GF-D8 (cell line): Measurements from ENCODE around the gene LGALS9B.
"Not testable (repeated sequence)": the region's sequence is repeated elsewhere in the genome, so short reads cannot be mapped to it uniquely, and the experiment has no call there.

Experiments
- DNase-seq: peaks from one replicate; lab custom pipeline; 2025; lab: John Stamatoyannopoulos, UW

Gene LGALS9B

DNA sequence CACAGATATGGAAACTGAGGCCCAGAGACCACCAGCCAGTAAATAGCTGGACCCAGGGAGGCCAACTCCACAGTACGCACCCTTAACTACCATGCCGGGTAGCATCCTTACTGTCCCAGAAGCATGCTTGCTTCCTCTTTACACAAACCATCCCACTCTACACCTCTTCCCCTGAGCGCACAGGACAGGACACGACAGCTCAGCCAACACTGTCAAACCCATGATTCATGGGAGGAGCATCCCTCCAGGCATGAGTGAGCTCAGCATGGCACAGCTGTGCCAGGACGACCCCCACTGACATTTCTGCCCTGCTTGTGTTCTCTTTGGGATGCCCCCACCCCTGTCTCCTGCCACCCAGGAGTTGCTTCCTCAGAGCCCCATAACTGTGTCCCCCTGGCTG lies 340 bp downstream of the LGALS9B start:
- DNase-seq = not testable (repeated sequence)

DNA sequence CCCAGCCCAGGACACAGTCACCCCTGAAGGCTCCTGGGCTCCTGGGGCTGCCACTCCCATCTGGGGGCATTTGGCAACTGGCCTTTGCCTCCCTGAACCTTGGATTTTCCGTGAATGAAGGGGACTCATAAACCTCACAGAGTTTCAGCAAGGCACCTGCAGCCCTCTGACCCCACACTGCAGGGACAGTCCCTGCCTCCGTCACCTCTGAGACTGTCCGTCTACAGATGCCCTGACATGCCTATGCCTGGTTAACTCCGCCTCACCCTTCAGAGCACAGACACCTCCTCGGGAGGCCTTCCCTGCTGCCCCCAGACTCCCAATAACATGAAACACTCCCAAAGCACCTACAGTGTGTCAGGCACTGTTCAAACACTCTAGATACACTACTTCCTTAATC lies 786 bp downstream of the LGALS9B start:
- not testable (repeated sequence) for DNase-seq

DNA sequence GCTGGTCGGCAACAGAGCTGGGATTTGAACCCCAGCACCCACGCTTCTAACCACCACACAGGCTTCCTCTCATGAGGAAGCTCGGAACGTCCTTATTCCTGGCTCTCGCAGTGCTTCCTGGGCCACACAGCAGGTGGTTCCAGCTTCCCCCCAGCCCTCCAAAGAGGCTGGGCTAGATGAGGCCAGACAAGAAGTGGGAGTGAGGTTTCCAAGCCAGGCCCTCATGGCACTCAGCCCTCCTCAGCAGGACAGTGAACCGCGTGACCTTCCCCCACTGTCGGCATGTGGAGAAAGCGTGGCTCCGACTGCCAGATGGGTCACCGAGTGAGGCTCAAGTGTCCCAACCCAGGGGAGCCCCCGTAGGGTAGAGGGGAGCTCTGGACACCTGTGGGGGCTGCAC lies 1.8 kb downstream of the LGALS9B start:
- not testable (repeated sequence) for DNase-seq

DNA sequence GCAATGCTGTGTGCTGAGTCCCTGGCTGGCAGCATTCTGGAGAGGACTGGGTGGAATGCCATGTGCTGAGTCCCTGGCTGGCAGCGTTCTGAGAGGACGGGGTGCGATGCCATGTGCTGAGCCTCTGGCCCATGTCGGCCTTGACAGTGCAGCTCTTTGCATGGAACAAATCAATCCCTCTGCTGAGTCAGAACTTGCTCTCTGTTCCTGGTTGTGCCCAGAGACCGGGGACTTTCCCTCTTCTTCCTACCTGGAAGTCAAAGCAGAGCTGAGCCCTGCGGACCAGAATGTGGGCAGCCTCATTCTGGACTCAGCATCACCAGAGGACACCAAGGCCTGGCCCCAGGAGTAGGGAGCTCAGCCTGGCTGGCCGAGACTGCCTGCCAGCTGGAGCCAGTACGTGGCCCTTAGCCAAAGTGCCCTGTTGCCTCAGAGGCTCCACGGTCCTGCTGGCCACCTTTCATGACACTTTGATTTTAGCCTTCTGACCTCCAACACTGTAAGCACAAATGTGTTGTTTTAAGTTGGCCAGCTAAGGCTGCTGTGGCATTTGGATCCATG lies 2.4 kb downstream of the LGALS9B start:
- DNase-seq = not testable (repeated sequence)

DNA sequence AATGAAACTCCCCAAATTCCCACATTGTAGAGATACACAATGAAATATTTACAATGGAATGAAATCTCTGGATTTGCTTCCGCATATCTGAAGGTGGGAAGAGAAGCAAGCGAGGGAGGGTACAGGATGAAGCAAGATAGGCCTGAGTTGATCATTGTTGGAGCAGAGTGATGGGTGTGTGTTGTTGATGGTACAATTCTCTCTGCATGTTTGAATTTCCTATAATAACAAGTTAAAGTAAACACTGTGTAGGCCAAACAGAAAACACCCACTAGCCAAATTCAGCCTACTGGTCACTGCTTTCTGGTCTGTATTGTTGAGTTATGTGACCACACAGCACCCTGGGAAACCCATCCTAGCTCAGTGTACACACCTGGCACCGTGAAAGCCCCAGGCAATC lies 5.2 kb downstream of the LGALS9B start:
- not testable (repeated sequence) for DNase-seq

DNA sequence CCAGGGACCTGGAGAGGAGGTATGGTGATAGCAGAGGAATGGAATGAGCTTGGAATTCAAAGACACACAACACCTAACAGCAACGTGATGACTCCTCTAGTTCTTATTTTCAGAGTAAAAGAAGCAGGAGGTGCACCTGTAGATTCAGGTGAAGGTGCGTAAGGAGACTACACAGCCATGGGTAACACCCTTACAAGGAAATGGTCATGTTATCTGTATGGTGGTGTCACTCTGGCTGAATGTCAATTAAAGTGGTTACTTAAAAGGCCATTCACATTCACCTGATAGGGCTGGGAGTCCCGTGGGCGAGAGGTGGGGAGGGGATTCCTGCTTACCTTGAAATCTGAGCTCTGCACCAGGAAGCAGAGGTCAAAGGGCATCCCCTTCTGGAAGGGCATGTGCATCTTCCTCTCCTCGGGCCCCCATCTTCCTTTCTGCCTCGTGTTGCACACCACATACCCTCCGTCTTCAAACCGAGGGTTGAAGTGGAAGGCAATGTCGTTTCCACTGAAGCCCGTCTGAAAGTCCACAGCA lies 9.4 kb downstream of the LGALS9B start:
- not testable (repeated sequence) for DNase-seq

DNA sequence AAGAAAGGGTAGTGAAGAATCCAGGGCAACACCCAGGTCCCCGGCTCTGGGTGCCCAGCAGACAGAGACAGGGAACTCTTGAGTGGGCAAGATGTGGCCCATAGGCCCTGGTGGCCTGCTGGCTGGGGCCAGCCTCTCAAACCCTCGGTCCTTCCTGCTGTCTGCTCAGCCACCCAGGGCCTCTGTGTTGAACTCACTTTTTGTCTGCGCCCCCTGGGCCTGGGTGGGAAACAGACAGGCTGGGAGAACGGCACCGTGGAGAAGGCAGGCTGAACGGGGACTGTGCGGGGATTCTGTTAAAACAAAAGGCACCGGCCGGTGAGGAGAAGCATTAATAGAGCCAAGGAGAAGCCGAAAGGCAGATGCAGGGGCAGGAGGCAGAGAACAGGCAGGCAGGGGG lies 12.2 kb downstream of the LGALS9B start:
- not testable (repeated sequence) for DNase-seq

DNA sequence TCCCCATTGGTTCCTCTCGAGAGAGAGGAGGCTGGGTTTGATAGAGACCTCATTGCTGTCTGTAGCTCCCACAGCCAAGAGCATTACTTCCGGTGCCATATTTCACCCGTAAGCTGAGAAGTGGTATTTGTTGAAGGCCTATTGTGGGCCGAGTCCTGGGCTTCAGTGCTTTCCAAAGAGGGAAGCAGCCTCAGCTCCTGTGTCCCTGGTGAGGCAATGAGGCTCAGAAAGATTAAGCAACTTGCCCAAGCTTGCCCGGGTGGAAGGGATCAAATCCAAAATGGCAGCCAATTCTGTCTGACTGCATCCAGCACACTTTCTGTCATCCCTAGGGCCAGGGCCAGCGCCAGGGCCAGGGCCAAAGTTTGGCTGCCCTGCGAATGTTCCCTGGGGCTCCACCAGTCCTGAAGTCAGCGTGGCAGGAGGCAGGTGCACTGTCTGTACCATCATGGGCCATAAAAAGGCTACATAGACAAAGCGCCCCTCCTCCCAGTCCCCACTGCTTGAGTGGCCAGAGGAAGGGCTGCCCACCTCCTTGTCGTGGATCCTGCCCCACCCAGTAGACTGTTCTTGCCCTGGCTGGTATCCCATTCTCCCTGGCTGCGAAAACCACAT lies 13.4 kb downstream of the LGALS9B start:
- DNase-seq = not testable (repeated sequence)

DNA sequence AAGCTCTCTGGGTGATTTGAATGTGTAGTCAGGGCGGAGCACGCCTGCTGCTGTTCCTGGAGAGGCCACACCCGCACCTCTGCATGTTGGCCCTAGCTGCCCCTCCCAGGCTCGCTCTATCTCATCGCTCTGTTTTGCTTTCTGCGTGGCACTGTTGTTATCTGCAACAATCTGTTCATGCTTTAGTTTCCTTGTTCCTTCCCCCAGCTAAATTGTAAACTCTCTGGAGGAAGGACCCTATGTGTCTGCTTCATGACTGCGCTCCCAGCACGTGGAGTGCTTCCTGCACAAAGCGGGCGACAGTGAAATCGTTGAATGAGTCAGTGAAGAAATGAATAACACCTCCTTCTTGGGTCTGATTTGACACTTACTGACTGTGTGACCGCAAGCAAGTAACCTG lies 16.5 kb downstream of the LGALS9B start:
- not testable (repeated sequence) for DNase-seq

DNA sequence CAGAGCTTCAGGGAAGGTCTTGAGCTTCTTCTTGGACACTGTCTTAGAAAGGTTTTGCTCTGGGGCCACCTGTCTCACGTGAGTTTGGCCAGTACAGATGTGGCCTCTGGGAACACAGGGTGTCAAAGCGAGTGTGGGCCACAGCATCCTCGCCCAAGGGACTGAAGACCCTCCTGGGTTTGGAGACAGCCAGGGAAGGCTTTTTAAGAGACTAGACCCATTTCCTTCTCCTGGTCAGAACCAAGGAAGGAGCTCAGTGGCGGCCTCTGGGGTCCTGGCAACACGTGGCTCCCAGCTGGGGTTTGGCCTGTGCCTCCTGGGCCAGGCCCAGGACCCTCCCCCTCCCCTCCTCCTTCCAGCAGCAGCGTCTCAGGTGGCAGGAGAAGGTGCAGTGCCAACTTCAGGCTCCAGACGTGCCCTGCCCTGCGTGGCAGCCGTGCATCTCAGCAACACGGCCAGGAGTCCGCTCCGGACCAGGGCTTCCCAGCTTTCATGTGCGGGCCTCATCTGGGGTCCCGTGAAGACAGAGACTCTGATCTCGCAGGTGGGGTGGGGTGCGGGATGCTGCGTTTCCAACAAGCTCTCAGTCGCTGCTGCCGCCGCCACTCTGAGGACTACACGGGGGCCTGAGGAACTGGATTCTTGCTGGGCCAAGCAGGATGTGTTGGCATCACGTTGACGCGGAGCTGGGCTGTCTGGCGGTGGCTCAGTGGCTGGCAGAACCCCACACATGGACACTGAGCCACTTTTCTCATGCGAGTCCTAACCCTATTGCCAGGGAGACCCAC lies 19.6 kb downstream of the LGALS9B start:
- DNase-seq = not testable (repeated sequence)

DNA sequence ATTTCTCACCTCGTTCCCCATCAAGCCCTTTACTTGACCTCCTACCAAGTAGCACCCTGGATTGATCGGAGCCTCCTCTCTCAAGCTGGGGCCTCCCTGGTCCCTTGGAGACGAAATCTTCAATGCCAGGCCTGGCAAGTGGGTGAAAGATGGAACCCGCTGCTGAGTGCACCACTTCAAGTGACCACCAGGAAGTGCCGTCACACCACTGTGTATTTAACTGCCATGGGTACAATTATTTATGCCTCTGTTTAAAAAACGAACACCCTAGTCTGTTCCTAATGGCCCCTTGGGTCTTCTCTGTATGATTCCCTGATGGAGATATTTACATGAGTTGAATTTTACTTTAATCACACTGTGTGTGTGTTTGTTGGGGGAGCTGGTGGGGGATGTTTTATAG lies 20.4 kb downstream of the LGALS9B start:
- not testable (repeated sequence) for DNase-seq

DNA sequence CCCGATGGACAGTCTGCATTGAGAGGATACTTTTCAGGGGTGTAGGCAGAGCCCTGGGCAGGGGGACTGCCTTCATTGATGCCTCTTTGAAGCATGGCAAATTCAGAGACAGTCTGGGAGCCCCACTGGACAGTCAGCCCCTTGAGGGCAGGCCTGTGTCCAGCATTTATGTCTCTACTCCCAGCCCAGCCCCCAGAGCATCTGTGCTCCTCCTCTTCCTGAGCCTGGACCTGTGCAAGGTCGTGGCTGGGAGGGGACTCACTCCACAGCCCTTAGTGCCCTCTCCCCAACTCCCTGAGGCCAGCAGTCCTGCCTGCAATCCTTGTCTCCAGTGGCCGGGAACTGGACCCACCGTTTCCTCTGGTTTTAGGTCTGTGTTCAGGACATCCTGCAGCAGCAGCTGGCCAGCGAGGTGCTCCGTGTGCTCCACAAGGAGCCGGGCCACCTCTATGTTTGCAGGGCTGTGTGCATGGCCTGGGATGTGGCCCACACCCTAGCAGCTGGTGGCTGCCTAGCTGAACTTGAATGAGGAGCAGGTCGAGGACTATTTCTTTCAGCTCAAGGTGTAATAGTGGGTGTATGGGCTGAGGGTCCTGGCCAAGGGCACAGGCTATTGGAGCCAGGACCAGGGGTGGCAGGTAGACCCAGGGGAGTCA lies 22.6 kb downstream of the LGALS9B start:
- not testable (repeated sequence) for DNase-seq

DNA sequence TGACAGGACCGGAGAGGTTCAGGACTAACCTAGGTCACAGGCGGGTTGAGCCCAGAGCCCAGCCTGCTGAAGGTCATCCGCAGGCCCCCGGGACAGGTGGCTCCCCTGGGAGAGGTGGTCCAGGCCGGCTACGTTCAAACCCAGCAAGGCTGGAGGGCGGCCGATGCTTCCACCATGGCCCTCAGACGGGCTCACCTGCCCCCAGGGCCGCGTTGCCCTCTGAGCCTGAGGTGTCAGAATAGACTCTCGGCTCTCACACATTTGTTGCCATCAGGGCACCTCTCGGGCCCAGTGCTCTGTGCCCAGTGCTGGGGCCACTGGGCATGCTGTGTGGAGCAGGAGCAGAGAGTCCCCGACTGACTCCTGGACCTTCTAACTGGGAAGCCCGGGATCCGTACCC lies 23.2 kb downstream of the LGALS9B start:
- DNase-seq = not testable (repeated sequence)

DNA sequence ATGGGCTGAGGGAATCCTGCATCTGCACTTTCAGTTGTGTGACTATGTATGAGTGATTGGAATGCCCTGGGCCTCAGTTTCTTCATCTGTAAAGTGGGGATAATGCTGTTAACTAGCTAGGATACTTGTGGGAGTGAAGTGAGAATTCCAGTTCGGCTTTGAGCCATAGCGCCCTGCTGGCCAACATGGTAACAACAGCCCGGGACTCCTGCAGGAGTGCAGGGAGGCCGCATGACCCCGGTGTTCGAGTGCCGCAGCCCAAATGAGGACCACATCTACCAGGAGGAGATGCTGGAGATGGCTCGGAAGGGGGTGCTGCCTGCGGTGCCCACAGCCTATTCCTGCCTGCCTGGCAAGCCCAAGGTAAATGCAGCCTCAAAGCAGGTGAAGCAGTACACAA lies 23.7 kb downstream of the LGALS9B start:
- not testable (repeated sequence) for DNase-seq

DNA sequence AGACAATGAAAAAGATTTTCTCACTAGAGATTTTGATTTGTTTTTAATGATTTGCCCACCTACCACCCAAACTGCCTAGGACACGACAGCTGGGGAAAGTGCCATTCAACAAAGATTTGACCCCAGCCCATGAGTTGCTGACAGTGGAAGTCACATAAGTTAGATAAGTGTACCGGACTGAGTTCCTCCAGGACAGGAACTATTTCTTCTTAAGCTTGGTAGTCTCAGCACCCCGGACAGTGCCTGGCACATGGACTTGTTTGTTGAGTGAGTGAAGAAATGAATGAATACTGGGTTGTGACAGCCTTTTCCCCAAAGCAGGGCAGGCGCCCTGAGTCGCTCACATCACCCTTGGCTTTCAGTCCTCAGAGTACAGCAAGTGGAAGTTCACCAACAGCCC lies 26.7 kb downstream of the LGALS9B start:
- DNase-seq = not testable (repeated sequence)

DNA sequence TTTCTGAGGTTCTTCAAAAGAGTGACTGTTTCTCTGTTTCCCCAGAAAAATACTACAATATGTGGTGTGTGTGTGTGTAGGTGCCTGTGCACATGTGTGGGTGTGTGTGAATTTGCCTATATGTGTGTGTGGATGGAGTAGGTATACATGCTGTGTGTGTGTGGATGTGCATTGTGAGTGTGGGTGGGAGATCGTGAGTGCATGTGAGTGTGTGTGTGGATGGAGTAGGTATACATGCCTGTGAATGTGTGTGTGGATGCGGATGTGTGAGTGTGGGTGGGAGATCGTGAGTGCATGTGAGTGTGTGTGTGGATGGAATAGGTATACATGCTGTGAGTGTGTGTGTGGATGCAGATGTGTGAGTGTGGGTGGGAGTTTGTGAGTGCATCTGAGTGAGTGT lies 32.2 kb downstream of the LGALS9B start:
- not testable (repeated sequence) for DNase-seq

DNA sequence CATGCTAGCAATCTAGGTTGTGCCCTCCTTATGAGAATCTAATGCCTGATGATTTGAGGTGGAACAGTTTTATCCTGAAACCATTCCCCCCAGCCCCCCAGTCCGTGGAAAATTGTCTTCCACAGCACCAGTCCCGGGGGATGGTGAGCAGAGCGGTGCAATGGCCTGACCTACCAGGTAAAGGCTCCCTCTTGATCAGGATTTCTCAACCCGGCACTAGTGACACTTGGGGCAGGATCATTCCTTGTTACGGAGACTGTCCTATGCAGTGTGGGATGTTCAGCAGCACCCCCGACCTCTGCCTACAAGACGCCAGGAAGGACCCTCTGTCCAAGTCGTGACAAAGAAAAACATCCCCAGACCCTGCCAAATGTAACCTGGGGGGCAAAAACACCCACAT lies 34.0 kb downstream of the LGALS9B start:
- DNase-seq = not testable (repeated sequence)

DNA sequence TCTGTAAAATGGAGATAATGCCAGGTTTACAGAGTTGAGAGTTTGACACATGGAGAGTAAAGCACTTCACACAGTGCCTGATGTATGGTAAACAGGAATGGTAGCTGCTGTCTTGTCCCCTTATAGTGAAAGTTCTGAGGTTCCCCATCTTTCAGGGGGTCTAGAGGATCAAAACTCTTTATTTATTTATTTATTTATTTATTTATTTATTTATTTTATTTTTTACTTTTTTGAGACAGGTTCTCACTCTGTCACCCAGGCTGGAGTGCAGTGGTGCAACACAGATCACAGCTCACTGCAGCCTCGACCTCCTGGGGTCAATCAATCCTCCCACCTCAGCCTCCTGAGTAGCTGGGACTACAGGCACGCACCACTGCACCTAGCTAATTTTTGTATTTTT lies 40.1 kb downstream of the LGALS9B start:
- not testable (repeated sequence) for DNase-seq

DNA sequence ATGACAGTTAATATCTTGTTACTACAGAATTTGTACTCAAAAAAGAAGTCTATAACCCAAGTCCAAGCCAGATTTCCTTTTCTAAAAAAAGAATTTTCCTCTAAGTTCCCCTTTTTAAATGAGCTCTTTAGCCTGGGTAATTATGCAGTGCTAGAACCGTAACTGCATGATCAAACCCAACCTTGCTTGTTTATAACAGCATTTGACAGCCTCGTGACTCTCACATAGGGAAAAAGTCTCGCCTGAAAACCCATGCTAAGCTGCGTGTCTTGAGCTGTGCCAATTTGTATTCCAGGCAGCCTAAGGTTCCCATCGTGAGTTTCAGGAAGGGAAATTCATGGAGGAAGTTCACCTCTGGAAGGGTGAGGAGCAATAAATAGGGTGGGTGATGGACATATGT lies 44.5 kb downstream of the LGALS9B start:
- not testable (repeated sequence) for DNase-seq

DNA sequence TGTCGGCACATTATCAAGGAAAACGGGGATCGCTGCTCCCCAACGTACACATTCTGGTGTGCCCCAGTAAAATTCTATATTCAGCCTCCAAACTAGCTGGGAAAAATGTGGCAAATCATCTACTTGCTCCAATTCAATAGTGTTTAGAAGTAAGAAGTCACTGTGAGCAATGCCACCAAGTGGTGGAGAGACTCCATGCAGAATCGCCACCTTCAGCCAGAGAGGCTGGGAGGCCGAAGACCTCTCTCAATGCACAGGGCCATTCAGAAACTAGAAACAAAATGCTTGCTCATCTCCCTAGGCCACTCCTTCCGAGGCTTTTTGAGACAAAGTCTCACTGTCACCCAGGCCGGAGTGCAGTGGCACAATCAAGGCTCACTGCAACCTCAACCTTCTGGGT lies 48.5 kb downstream of the LGALS9B start:
- not testable (repeated sequence) for DNase-seq

DNA sequence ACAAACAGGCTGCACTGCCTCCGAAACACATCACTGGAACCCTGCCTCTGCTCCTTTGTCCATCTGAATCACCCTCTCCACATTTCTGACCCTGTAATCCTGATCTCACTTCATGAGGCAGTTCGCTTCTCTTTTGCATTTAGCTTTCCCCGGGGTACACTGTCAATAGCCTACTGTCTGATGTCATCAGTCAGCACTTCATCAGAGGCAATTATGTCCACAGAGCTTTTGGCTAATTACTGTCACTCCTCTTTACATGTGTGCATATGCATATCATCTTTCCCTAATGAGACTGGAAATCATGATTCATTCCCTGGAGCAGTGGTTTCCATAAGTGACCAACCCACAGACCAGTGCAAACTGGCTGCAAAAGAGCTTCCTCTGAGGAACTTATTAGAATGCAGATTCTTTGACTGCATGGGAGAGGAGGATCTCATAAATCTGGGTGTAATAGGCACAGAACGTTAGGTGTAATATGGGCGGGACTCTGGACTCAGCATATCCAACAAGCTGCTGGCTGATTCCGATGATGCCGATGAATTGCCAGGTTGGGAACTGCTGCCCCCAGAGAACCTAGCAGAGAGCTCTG lies 49.8 kb downstream of the LGALS9B start:
- DNase-seq = not testable (repeated sequence)

DNA sequence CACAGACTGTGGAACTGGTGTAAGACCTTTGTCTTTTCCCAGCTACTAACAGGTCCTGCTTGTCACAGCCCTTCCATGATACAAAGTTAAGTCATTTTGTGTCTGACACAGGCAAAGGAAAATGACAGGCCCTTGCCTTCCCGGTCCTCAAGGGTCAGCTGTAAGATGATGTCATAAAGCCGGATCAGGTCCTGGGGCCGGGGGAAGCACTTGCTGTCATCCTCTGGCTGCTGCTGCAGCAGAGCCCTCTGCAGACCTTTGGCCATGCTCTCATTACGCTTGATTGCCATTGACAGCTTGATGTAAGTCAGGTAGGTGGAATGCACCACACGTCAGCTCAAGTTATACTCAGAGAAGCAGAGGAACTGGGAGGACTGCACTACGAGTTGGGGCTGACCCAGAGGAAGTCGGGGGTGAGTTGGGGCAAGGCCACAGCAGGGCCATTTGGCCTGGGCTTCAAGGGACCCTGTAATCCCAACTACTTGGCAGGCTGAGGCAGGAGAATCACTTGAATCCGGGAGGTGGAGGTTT lies 50.9 kb downstream of the LGALS9B start:
- not testable (repeated sequence) for DNase-seq
